GM18502 (cell line): ENCODE measurements around the gene RAC2.
A peak's percentile ranks its signal among the peaks of the same experiment; 100 is the strongest.
"Not testable (repeated sequence)": the region's sequence is repeated elsewhere in the genome, so short reads cannot be mapped to it uniquely, and the experiment has no call there.

Experiments
- ATAC-seq: cut with Tn5 transposase; IDR thresholded peaks from one replicate; pipeline ENCODE4 v1.9.1; 2021; ENCODE audit warnings: mild to moderate bottlenecking; ENCODE audit not compliant: unreplicated experiment, poor library complexity

The RAC2 gene

GRCh38 chr22:37237371-37238268 is 6.4 kb downstream of the RAC2 start:
- ATAC-seq, result no peak

GRCh38 chr22:37235897-37236607 is 8.0 kb downstream of the RAC2 start:
- ATAC-seq, result no peak

- no peak for ATAC-seq
Observed at GRCh38 chr22:37234736-37235711, 9.0 kb downstream of the RAC2 start.

GRCh38 chr22:37233751-37234631 is 10.1 kb downstream of the RAC2 start:
- no peak for ATAC-seq

- ATAC-seq, result not testable (repeated sequence)
Observed at GRCh38 chr22:37233371-37233750, 10.7 kb downstream of the RAC2 start.

- ATAC-seq, result no peak
Observed at GRCh38 chr22:37232140-37232998, 11.7 kb downstream of the RAC2 start.

GRCh38 chr22:37231406-37232139 is 12.5 kb downstream of the RAC2 start:
- no peak for ATAC-seq

- ATAC-seq, result peak; percentile 32
Observed at GRCh38 chr22:37230673-37231405, 13.2 kb downstream of the RAC2 start.

- ATAC-seq, result peak; percentile 49
Observed at GRCh38 chr22:37229805-37230672, 14.0 kb downstream of the RAC2 start.

- ATAC-seq, result no peak
Observed at GRCh38 chr22:37229012-37229804, 14.9 kb downstream of the RAC2 start.

GRCh38 chr22:37228106-37229011 is 15.7 kb downstream of the RAC2 start:
- no peak for ATAC-seq

GRCh38 chr22:37226514-37226913 is 17.6 kb downstream of the RAC2 start:
- ATAC-seq, result no peak

GRCh38 chr22:37226087-37226486 is 18.0 kb downstream of the RAC2 start:
- ATAC-seq, result no peak

GRCh38 chr22:37225481-37225880 is 18.6 kb downstream of the RAC2 start:
- no peak for ATAC-seq
